GM23248 (cell line): Measurements from ENCODE around the gene NDUFS7. TPM values are rescaled to one million over a fixed set of nuclear protein-coding genes. Genes with fewer than 3 reads are reported as not detected.

Experiments used
- DNase-seq: peaks from one replicate; pipeline ENCODE4 v3.0.0-alpha.2; 2015
- H2AFZ ChIP-seq: fragments of 200-600 bp; sonication (generic); 2 replicates; pipeline ENCODE4 v1.6.1; 2016; ENCODE audit warnings: antibody characterized with exemption
- H3F3A ChIP-seq: fragments of 200-600 bp; sonication (generic); 2 replicates; pipeline ENCODE4 v1.6.1; 2016; ENCODE audit warnings: mild to moderate bottlenecking, antibody characterized with exemption, mixed run types; ENCODE audit not compliant: insufficient read depth
- H3K27ac ChIP-seq: fragments of 200-600 bp; sonication (generic); 2 replicates; pipeline ENCODE4 v1.5.1; 2016; ENCODE audit warnings: mild to moderate bottlenecking
- H3K27me3 ChIP-seq: fragments of 200-600 bp; sonication (generic); replicated peaks from 2 replicates; pipeline ENCODE4 v1.6.1; 2016; ENCODE audit warnings: mild to moderate bottlenecking; ENCODE audit not compliant: insufficient read depth
- H3K36me3 ChIP-seq: fragments of 200-600 bp; sonication (generic); 2 replicates; pipeline ENCODE4 v1.6.1; 2016; ENCODE audit warnings: low read depth, mild to moderate bottlenecking
- H3K4me1 ChIP-seq: fragments of 200-600 bp; sonication (generic); 2 replicates; pipeline ENCODE4 v1.6.1; 2016; ENCODE audit warnings: mild to moderate bottlenecking; ENCODE audit not compliant: insufficient read depth
- H3K4me2 ChIP-seq: fragments of 200-600 bp; sonication (generic); one replicate; pipeline ENCODE4 v1.6.1; 2016; ENCODE audit warnings: mild to moderate bottlenecking; ENCODE audit not compliant: unreplicated experiment
- H3K4me3 ChIP-seq: fragments of 200-600 bp; sonication (generic); 2 replicates; pipeline ENCODE4 v1.5.1; 2016; ENCODE audit warnings: mild to moderate bottlenecking
- H3K79me2 ChIP-seq: fragments of 200-600 bp; sonication (generic); 2 replicates; pipeline ENCODE4 v1.6.1; 2016; ENCODE audit warnings: mild to moderate bottlenecking; ENCODE audit not compliant: insufficient read depth
- H3K9ac ChIP-seq: fragments of 200-600 bp; sonication (generic); 2 replicates; pipeline ENCODE4 v1.6.1; 2016; ENCODE audit warnings: mild to moderate bottlenecking
- H3K9me2 ChIP-seq: fragments of 200-600 bp; sonication (generic); 2 replicates; pipeline ENCODE4 v1.6.1; 2016; ENCODE audit warnings: mixed run types, mild to moderate bottlenecking, moderate library complexity; ENCODE audit not compliant: insufficient read depth
- H3K9me3 ChIP-seq: fragments of 200-600 bp; sonication (generic); one replicate; pipeline ENCODE4 v1.6.1; 2017; ENCODE audit warnings: low read depth
- H4K20me1 ChIP-seq: fragments of 200-600 bp; sonication (generic); 2 replicates; pipeline ENCODE4 v1.6.0; 2016; ENCODE audit not compliant: insufficient read depth
- EZH2 ChIP-seq: fragments of 200-600 bp; sonication (generic); IDR thresholded peaks from 2 replicates; pipeline ENCODE4 v1.6.1; 2018; ENCODE audit warnings: antibody characterized with exemption, mild to moderate bottlenecking; ENCODE audit not compliant: insufficient read depth, poor library complexity, severe bottlenecking
- EZH2phosphoT487 ChIP-seq: fragments of 200-600 bp; sonication (generic); IDR thresholded peaks from 2 replicates; pipeline ENCODE4 v1.6.1; 2018; ENCODE audit warnings: antibody characterized with exemption, moderate library complexity, mild to moderate bottlenecking, low read depth; ENCODE audit not compliant: insufficient read depth
- WGBS, 2 experiments: methylation state at CpG; one replicate each; pipeline ENCODE4 v1.1.6; 2015 to 2017; ENCODE audit warnings: low lambda C conversion rate in 2 of 2, low coverage in 1 of 2; ENCODE audit errors: missing lambda C conversion rate in 2 of 2; 5-methylcytosine and 5-hydroxymethylcytosine counted together
- in situ Hi-C: fragments of 300-500 bp; cut with MboI; formaldehyde crosslinking; loops from 2 replicates; pipeline ENCODE4 v1.15.0; 2020
- polyA plus RNA-seq: library from polyadenylated mRNA; unstranded; fragments of >200 nt; fragmentation: Nextera tagmentation; extraction: Ambion mirVana; gene quantifications from 2 replicates; pipeline ENCODE4 v1.2.1, GENCODE V29; 2016
- total RNA-seq: library from RNA; depleted of rRNA; stranded (reverse); fragments of >200 nt; shearing (Covaris generic); gene quantifications from 2 replicates; pipeline ENCODE4 v1.2.3, GENCODE V29; 2014

NDUFS7 gene
- total and polyA plus RNA-seq, 2 experiments from 2014 or later = 67.1 to 173 TPM

DNA sequence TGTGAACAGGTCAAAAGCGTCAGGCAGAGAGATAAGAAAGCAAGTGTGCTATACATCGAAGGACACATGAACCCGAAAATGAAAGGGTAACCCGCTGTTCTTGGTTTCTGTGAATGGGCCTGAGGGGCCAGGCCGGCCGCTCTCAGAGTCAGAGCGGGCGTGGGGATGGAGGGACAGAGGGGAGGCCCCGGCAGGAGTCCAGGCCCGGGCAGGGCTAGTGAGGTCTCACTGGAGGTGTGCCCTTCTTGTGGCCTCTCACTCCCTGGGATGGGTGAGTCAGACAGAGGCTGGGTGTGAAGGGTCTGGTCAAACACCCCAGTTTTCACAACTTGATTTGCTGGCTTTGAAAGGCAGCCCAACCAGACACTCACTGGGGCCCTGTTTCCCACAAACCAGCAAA is 17.4 kb upstream of the NDUFS7 start:
- no peak for TF ChIP-seq EZH2
- TF ChIP-seq EZH2phosphoT487 = no peak
- H3F3A ChIP-seq = peaks cover 15% of the 10 kb centered on the region
- H3K27me3 ChIP-seq = no peaks in the 10 kb centered on the region
- H3K4me1 ChIP-seq = peaks cover 11% of the 10 kb centered on the region
- H3K9me3 ChIP-seq = no peaks in the 10 kb centered on the region
- no peak overlapping the region for H3K27ac ChIP-seq
- H3K9ac ChIP-seq = no peak overlapping the region
- in situ Hi-C loops = no loop called here
- H3K36me3 ChIP-seq = peaks cover 26% of the 10 kb centered on the region; the same call in 1 of the 2 replicates
- WGBS, 2 experiments = 93 to 98% methylated on average over 10 of the region's 10 CpGs
- no peak overlapping the region for H3K4me3 ChIP-seq
- H2AFZ ChIP-seq = no peak overlapping the region
- no peaks in the 10 kb centered on the region for H3K9me2 ChIP-seq
- DNase-seq = no peak
- no peaks in the 10 kb centered on the region for H4K20me1 ChIP-seq
- no peak overlapping the region for H3K4me2 ChIP-seq
- H3K79me2 ChIP-seq = peaks cover 31% of the 10 kb centered on the region

DNA sequence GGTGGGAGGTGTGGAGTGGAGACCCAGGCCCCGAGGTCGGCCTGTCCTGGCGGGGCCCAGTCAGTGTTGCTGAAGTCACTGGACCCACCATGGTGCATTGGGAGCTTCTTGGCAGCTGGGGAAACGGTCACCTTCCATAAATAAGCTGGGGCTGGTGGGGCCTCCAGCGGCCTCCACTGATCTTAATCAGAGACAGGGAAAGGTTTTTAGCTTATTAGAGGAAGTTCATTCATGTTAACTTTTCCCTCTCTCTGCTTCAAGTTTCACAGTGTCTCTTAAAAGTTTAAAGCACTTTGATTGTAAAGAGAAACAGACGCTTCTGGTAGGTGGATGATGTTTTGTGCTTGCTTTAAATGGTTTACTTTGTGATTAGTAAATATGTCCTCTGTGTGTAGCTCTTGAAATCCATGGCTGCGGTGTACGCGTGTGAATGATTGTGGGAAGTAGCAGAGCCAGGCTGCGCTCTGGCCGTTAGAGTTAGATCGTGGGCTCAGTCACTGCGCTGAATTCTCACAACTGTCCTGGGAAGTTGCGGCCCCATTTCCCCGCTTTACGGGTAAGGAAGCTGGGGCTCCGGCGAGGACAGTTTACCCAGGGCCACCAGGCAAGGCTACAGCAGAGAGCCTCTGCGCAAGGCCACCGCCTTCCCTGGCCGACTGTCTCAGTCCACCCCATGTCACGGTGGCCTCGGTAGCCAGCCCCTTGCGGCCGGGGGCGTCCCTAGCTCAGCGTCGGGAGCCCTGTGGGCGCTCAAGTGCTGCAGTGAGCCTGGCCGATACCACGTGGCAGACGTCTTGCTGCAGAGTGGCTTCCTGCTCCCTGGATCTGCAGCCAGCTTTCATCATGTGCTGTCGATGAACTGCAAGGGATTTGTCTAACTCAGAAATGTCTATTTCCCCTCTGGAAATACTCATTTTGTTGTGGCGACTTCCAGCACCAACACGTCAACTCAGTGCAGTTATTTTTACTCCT is 16.5 kb upstream of the NDUFS7 start:
- Histone ChIP-seq H3K9me2 (no peaks in the 10 kb centered on the region), H2AFZ (no peak overlapping the region), H3K4me3 (no peak overlapping the region), H3K9ac (no peak overlapping the region), H3K79me2 (peaks cover 30% of the 10 kb centered on the region), H3K36me3 (peaks cover 31% of the 10 kb centered on the region; the same call in 1 of the 2 replicates), H3K27me3 (no peaks in the 10 kb centered on the region), H3K27ac (no peak overlapping the region), H3K4me2 (no peak overlapping the region), H3K9me3 (no peaks in the 10 kb centered on the region), H3K4me1 (peaks cover 4% of the 10 kb centered on the region), H3F3A (peaks cover 7% of the 10 kb centered on the region), H4K20me1 (no peaks in the 10 kb centered on the region)
- in situ Hi-C loops = no loop called here
- no peak for TF ChIP-seq EZH2
- TF ChIP-seq EZH2phosphoT487 = no peak
- no peak for DNase-seq
- 87 to 90% methylated on average over 31 to 35 of the region's 35 CpGs for WGBS, 2 experiments

DNA sequence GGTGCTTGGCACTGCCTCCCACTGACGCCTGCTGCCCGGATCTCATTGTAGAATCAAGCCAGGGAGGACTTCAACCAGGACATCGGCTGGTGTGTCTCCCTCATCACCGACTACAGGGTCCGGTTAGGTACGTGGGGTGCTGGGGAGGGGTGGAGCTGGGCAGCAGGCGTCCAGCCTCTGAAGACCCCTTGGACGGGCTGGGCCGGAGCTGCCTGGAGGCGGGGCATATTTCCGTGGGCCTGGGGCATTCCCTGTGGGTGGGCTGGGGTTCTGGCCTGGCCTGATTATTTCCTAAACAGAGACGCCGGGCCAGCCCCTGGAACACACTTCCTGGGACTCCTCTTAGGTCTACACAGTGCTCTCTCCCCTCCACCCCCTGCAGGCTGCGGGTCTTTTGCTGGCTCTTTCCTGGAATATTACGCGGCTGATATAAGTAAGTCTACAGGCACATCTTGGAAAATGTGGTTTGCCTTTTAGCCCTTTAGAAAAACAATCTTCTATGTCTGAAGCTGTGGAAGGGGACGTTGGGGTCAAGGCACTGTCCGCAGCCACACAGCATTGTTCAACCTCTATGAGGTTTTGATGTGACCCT is 14.4 kb upstream of the NDUFS7 start:
- DNase-seq = no peak
- H3K4me1 ChIP-seq = no peaks in the 10 kb centered on the region
- peaks cover 9% of the 10 kb centered on the region for H3K79me2 ChIP-seq
- TF ChIP-seq EZH2phosphoT487 (no peak), EZH2 (no peak)
- WGBS, 2 experiments = 92 to 99% methylated on average over 16 to 18 of the region's 18 CpGs
- H3K9me3 ChIP-seq = no peaks in the 10 kb centered on the region
- in situ Hi-C loops = no loop called here
- H3K36me3 ChIP-seq = peaks cover 19% of the 10 kb centered on the region; the same call in 1 of the 2 replicates
- H4K20me1 ChIP-seq = no peaks in the 10 kb centered on the region
- H3K4me2 ChIP-seq = no peak overlapping the region
- no peaks in the 10 kb centered on the region for H3K27me3 ChIP-seq
- H3F3A ChIP-seq = no peaks in the 10 kb centered on the region
- H3K9ac ChIP-seq = no peak overlapping the region
- no peak overlapping the region for H2AFZ ChIP-seq
- H3K27ac ChIP-seq = no peak overlapping the region
- no peaks in the 10 kb centered on the region for H3K9me2 ChIP-seq
- no peak overlapping the region for H3K4me3 ChIP-seq

DNA sequence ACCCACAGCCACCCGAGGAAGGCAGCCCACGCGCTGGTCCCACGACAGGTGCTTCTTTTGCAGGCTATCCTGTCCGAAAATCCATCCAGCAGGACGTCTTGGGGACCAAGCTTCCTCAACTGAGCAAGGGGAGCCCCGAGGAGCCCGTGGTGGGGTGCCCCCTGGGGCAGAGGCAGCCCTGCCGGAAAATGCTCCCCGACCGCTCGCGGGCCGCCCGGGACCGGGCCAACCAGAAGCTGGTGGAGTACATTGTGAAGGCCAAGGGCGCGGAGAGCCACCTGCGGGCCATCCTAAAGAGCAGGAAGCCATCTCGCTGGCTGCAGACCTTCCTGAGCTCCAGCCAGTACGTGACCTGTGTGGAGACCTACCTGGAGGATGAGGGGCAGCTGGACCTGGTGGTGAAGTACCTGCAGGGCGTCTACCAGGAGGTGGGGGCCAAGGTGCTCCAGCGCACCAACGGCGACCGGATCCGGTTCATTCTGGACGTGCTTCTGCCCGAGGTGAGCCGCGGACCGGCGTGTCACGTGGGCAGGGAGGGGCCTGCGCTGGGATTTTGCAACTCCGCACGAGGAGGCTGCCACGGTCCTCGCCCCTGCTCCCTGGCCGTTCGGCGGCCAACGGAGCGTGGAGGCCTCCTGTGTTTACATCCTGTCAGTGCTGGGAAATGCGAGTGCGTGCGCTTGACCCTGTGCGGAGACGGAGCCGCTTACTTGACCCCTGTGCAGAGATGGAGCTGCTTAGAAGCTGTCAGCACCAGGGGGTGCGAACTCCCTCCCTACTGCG is 12.9 kb upstream of the NDUFS7 start:
- no peaks in the 10 kb centered on the region for H4K20me1 ChIP-seq
- DNase-seq = no peak
- H3K27me3 ChIP-seq = no peaks in the 10 kb centered on the region
- WGBS, 2 experiments = 95 to 97% methylated on average over 49 to 52 of the region's 52 CpGs
- no peaks in the 10 kb centered on the region for H3K9me2 ChIP-seq
- in situ Hi-C loops = no loop called here
- no peak overlapping the region for H3K9ac ChIP-seq
- H3K79me2 ChIP-seq = no peaks in the 10 kb centered on the region
- no peak overlapping the region for H3K4me2 ChIP-seq
- H3F3A ChIP-seq = no peaks in the 10 kb centered on the region
- no peak overlapping the region for H3K27ac ChIP-seq
- H3K36me3 ChIP-seq = peaks cover 8% of the 10 kb centered on the region; the same call in 1 of the 2 replicates
- no peak for TF ChIP-seq EZH2
- TF ChIP-seq EZH2phosphoT487 = no peak
- H3K4me3 ChIP-seq = no peak overlapping the region
- H3K9me3 ChIP-seq = no peaks in the 10 kb centered on the region
- no peak overlapping the region for H2AFZ ChIP-seq
- H3K4me1 ChIP-seq = no peaks in the 10 kb centered on the region
